Activated T-cell treated with anti-CD3 and anti-CD28 coated beads for 4 hours (primary cell): Measurements from ENCODE around the gene CLDN14.
A peak's percentile ranks its signal among the peaks of the same experiment; 100 is the strongest.

Experiments used
- DNase-seq: peaks from one replicate; pipeline ENCODE4 v3.0.0-alpha.2; 2020

Gene CLDN14

GRCh38 chr21:36430841-36431240 is 49.1 kb downstream of the CLDN14 start:
- no peak for DNase-seq

- DNase-seq: peak; percentile 40
Observed at GRCh38 chr21:36429947-36430546, 49.9 kb downstream of the CLDN14 start.

- no peak for DNase-seq
Observed at GRCh38 chr21:36428761-36429432, 51.0 kb downstream of the CLDN14 start.

- no peak for DNase-seq
Observed at GRCh38 chr21:36427502-36427901, 52.4 kb downstream of the CLDN14 start.

GRCh38 chr21:36425286-36425685 is 54.6 kb downstream of the CLDN14 start:
- DNase-seq: no peak

GRCh38 chr21:36424592-36424991 is 55.3 kb downstream of the CLDN14 start:
- no peak for DNase-seq

GRCh38 chr21:36423771-36424433 is 56.0 kb downstream of the CLDN14 start:
- no peak for DNase-seq

- DNase-seq: no peak
Observed at GRCh38 chr21:36422279-36423098, 57.4 kb downstream of the CLDN14 start.

- no peak for DNase-seq
Observed at GRCh38 chr21:36420571-36421339, 59.2 kb downstream of the CLDN14 start.

- DNase-seq: peak; percentile 11
Observed at GRCh38 chr21:36419996-36420395, 59.9 kb downstream of the CLDN14 start.

- no peak for DNase-seq
Observed at GRCh38 chr21:36419241-36419640, 60.7 kb downstream of the CLDN14 start.

- no peak for DNase-seq
Observed at GRCh38 chr21:36415375-36415774, 64.5 kb downstream of the CLDN14 start.

GRCh38 chr21:36412916-36413315 is 67.0 kb downstream of the CLDN14 start:
- no peak for DNase-seq

- no peak for DNase-seq
Observed at GRCh38 chr21:36411301-36411700, 68.6 kb downstream of the CLDN14 start.
